Esophagus muscularis mucosa (tissue), 3 donors: Measurements from ENCODE around the gene PLEKHD1.

Source experiments
- POLR2A ChIP-seq: fragments of 450-650 bp; IDR thresholded peaks from one replicate; pipeline ENCODE4 v1.6.1; 2017; ENCODE audit warnings: antibody characterized with exemption, moderate library complexity, mild to moderate bottlenecking, low read depth
- POLR2AphosphoS5 ChIP-seq, 2 donors: sonication (generic); formaldehyde crosslinking; IDR thresholded peaks; one replicate each; pipeline ENCODE4 v1.6.1; 2017; ENCODE audit warnings: antibody characterized with exemption in 2 of 2
- TF ChIP-seq, protein P1 (sequence below), 3 experiments: fragments of 200-600 bp in 2 of 3; fragments of 450-650 bp in 1 of 3; sonication (generic) in 2 of 3; IDR thresholded peaks; one replicate each; pipeline ENCODE4 v1.5.1; 2017 to 2019; ENCODE audit warnings: antibody characterized with exemption in 3 of 3, mild to moderate bottlenecking in 2 of 3, moderate library complexity in 1 of 3

DNA sequence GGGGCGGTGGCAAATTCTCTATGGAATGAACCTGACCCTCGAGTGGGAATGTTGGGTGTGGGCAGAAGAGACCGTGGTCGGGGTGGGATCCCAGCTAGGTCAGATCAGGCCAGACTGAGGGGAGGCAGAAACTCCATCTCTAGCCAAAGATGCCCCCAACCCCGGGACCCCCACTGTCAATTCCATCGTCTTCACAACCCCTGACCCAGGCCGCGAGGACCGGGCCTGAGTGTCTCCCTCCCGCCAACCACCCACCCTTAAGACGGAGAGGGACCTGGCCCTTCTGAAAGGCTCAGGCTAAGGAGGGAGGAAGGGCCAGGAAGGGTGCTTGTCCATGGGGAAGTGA, 760 bp downstream of the PLEKHD1 start:
- TF ChIP-seq, protein P1, sequence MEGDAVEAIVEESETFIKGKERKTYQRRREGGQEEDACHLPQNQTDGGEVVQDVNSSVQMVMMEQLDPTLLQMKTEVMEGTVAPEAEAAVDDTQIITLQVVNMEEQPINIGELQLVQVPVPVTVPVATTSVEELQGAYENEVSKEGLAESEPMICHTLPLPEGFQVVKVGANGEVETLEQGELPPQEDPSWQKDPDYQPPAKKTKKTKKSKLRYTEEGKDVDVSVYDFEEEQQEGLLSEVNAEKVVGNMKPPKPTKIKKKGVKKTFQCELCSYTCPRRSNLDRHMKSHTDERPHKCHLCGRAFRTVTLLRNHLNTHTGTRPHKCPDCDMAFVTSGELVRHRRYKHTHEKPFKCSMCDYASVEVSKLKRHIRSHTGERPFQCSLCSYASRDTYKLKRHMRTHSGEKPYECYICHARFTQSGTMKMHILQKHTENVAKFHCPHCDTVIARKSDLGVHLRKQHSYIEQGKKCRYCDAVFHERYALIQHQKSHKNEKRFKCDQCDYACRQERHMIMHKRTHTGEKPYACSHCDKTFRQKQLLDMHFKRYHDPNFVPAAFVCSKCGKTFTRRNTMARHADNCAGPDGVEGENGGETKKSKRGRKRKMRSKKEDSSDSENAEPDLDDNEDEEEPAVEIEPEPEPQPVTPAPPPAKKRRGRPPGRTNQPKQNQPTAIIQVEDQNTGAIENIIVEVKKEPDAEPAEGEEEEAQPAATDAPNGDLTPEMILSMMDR (IDR thresholded peaks at IDR 0.05): no peak
- TF ChIP-seq POLR2A: no peak
- no peak for TF ChIP-seq POLR2AphosphoS5 (IDR thresholded peaks at IDR 0.05)
